ENCODE measurements around the gene IGFBP3. TPM values are rescaled to one million over a fixed set of nuclear protein-coding genes. Genes with fewer than 3 reads are reported as not detected.

IGFBP3 gene
- total RNA-seq, 1 donor, result 0.27 TPM

GRCh38 chr7:45893996-45894664, 26.9 kb downstream of the IGFBP3 start:
- no peak for DNase-seq (ENCODE audit: low read depth in 2 of 3, low spot score in 2 of 3)

DNA sequence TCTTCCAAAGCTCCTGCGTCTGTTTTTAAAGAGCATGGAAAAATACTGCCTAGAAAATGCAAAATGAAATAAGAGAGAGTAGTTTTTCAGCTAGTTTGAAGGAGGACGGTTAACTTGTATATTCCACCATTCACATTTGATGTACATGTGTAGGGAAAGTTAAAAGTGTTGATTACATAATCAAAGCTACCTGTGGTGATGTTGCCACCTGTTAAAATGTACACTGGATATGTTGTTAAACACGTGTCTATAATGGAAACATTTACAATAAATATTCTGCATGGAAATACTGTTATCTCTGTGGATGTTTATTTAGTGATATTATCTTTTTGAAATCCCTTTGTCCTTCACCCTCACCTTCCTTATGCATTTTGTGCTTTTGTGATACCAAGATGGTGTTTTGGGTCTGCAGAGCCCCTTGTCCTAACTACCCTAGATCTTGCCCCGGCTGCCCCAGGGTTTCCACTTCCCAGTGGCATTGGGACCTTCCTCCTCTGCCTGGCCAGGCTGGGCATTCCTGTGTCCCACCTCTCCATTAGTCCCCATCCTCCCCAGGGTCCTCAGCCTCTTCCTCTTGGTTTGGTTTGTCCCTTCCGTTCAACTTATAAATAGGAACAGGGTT, 27.6 kb downstream of the IGFBP3 start:
- no peak for DNase-seq (ENCODE audit: low read depth in 2 of 3, low spot score in 2 of 3)

- DNase-seq (ENCODE audit: low read depth in 2 of 3, low spot score in 2 of 3), result no peak
Measured at GRCh38 chr7:45892407-45893035, 28.6 kb downstream of the IGFBP3 start.

DNA sequence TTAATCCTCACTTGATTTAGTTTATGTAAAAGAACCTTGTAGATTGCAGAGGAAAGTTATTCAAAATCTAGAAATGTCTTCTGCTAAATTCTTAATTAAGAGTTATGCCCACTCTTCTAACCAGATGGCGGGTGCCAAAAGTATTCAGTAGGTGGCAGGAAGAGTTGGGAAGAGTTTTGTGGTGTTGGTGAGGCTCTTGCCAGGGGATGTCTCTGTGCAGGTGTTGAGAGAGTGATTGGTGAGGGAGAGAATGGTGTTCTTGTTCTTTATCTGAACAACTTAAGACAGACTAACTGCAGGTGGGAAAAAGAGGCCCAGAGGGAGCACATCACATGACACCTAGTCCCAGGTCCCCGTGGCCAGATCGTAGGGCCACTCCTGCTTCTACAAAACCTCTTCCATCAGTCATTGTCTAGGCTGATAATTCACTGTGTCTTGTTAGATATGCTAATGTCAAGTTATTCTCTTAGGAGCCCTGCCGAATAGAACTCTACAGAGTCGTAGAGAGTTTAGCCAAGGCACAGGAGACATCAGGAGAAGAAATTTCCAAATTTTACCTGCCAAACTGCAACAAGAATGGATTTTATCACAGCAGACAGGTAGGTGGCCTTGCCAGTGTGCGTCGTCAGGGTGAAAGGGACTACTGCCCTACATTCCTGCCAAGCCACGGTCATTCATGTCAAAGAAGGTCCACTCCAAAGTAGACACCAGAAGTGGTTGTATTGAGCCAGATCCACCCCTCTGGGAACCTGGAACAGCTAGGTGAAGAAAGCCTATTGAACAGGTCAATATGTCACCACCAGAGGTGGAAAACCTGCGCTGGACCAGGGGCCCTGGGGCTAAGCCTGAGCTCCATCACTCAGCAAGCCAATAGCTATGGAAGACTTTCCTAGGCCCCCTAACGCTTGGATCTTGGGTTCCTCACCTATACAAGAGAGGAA, 29.3 kb downstream of the IGFBP3 start:
- DNase-seq (ENCODE audit: low read depth in 2 of 3, low spot score in 2 of 3), result no peak

DNA sequence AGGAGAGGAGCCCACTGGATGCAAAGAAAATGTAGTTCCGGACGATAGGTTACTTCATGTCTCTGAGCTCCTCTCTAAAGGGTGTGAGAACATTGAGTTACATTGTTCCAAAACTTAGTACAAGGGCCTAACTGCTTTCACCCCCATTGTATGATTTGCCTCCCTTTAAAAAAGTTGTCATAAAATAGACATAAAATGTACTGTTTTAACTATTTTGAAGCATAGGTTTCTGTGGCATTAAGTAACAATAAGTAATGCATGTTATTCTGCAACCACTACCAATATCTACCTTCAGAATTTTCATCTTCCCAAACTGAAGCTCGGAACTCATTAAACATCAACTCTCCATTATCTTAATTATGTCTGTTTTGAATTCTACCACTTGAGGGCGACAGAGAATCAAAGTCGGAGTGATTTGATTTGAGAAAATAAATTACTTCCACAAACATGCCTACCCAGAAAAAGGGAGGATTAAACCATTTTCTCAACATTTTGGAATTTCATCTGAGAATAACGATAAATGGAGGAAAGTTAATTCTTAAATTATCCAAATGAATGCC, 30.1 kb downstream of the IGFBP3 start:
- peak in 2 of 3 donors; percentile 13 to 52 for DNase-seq (ENCODE audit: low read depth in 2 of 3, low spot score in 2 of 3)

- DNase-seq (ENCODE audit: low read depth in 2 of 3, low spot score in 2 of 3), result no peak
Measured at GRCh38 chr7:45890125-45890901, 30.8 kb downstream of the IGFBP3 start.

DNA sequence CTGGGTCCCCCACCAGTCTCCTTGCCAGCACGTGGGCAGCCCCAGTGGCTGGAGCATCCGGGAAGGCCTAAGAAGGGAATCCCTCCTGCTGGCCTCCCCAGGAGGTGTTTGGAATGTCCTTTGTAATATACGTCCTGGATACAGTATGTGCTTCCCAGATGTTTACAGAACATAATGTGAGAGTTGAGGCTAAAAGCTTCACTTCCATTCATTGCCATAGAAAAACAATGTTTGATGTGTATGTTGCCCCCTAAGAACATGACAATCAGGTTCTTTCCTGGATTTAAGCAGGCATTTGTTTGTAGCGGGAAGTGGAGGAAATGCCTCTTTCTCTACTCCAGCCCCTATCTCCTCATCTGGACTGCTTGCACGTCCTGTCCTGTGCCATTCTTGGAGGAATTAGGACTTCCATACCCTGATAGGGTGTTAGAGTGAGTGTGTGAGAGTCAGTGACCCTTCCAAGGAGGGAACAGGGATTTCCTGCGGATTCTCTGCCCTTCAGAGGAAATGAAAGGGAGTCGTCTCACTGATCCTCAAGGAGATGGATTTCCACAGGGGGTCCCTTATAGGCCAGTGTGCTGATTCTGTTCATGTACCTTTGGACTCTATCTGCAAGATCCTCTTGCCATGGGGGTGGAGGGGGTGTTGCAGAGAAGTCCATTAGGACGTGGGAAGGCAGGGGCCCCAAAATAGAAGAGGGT, 31.6 kb downstream of the IGFBP3 start:
- no peak for DNase-seq (ENCODE audit: low read depth in 2 of 3, low spot score in 2 of 3)

DNA sequence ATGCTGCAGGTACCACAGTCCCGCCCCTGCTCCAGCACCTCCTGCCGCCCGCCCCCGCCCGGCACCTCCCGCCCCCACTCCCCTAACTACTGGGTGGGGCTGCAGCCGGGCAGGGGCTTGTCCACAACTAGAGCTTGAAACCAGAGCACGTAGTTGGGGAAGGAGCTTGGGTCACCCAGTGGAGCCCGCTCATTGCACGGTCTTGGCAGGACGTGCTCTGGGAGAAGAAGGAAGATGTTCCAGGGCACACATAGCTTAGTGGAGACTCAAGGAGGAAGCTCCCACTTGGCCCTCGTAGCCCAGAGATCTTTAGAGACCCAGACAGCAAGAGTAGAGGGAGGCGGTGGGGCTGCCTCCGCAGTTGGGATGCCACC, 32.1 kb downstream of the IGFBP3 start:
- no peak for DNase-seq (ENCODE audit: low read depth in 2 of 3, low spot score in 2 of 3)

- peak in 1 of 3 donors; percentile 3 for DNase-seq (ENCODE audit: low read depth in 2 of 3, low spot score in 2 of 3)
Measured at GRCh38 chr7:45888185-45888992, 32.7 kb downstream of the IGFBP3 start, which contains the start of gene IGFBP1. TSS of gene IGFBP1 (plus strand) at chr7:45888488. CDS start at chr7:45888653, 165 bp downstream.

- no peak for DNase-seq (ENCODE audit: low read depth in 2 of 3, low spot score in 2 of 3)
Measured at GRCh38 chr7:45886931-45887667, 34.0 kb downstream of the IGFBP3 start.

DNA sequence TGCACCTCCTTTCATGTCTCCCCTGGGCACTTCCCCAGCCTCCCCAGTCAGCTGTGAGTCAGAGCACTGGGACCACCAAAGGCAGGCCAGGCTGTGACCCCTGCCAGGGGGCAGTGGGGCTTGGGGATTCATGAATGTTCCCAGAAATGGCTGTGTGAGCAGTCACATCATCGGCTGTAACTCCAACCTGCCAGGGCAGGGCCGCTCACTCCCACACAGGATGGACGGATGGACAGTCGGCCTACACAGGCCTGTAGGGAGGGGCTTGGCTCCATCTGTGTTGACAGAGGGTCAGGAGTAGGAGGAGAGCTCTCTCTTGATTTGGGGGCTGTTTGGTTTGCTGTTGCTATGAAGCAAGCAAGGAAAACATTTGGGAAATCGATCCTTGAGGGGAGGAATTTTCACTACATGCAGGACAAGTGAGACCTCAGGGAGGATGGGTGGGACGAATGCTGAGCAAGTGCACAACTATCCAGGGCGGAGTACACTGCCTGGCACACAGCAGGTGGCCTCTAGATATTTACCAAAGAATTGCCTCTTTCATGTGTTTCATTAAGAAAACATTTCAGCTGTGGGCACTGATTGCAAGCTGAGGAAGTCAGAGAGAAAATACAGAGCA, 35.7 kb downstream of the IGFBP3 start:
- DNase-seq (ENCODE audit: low read depth in 2 of 3, low spot score in 2 of 3), result no peak

GRCh38 chr7:45884136-45884535, 36.9 kb downstream of the IGFBP3 start:
- DNase-seq (ENCODE audit: low read depth in 2 of 3, low spot score in 2 of 3), result no peak

GRCh38 chr7:45882465-45882810, 38.6 kb downstream of the IGFBP3 start:
- DNase-seq (ENCODE audit: low read depth in 2 of 3, low spot score in 2 of 3), result no peak

DNA sequence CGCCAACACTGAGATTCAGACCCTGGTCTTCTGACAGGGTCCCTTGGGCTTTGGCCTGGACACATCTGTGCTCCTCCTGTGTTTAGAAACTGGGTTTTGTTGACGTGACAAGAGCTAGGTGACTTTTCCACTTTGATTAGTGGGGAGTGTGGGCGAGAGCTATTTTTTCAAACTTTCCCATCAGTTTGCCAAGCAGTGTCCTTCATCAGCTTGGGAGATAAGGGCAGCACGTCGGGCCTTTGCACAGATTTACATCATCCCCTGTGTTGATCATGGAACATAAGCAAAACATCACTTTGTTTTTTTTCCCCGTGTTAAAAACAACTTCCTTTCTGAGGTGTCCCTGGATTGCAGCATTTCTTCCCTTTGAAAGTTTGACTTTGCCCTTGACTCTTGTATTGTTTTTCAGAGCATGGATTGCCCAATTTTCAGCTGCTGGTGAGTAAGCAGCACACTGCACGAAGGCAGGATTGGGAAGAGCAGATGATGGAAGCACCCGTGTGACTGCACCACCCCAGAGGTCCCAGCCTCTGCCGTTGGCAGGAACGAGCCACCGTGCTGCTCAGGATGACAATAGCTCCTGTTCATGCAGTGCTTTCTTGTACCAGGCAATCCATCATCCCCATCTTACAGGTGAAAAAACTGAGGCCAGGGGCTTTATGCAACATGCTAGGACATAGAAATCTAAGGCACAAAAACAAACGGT, 39.2 kb downstream of the IGFBP3 start:
- no peak for DNase-seq (ENCODE audit: low read depth in 2 of 3, low spot score in 2 of 3)

GRCh38 chr7:45881280-45881758, 39.8 kb downstream of the IGFBP3 start:
- no peak for DNase-seq (ENCODE audit: low read depth in 2 of 3, low spot score in 2 of 3)

- no peak for DNase-seq (ENCODE audit: low read depth in 2 of 3, low spot score in 2 of 3)
Measured at GRCh38 chr7:45880433-45880860, 40.6 kb downstream of the IGFBP3 start.
